Type B pancreatic cell (in vitro differentiated cells): ENCODE measurements around the gene DOCK1. TPM values are rescaled to one million over a fixed set of nuclear protein-coding genes. Genes with fewer than 3 reads are reported as not detected.

ENCODE experiments used
- DNase-seq: peaks from one replicate; pipeline ENCODE4 v3.0.0; 2021; ENCODE audit warnings: mixed read lengths; ENCODE audit not compliant: unreplicated experiment; ENCODE audit errors: extremely low spot score
- H3K27ac Mint-ChIP-seq: 2 replicates; pipeline ENCODE4 v1.8.0; 2021; ENCODE audit warnings: mild to moderate bottlenecking, mixed read lengths
- H3K27me3 Mint-ChIP-seq: 2 replicates; pipeline ENCODE4 v1.8.0; 2021; ENCODE audit warnings: mixed read lengths
- H3K36me3 Mint-ChIP-seq: 2 replicates; pipeline ENCODE4 v1.8.0; 2021; ENCODE audit warnings: mixed read lengths
- H3K4me1 Mint-ChIP-seq: one replicate; pipeline ENCODE4 v1.8.0; 2021; ENCODE audit warnings: mixed read lengths; ENCODE audit not compliant: unreplicated experiment
- H3K4me3 Mint-ChIP-seq: 2 replicates; pipeline ENCODE4 v1.8.0; 2021; ENCODE audit warnings: mild to moderate bottlenecking, mixed read lengths
- H3K9me3 Mint-ChIP-seq: 2 replicates; pipeline ENCODE4 v1.8.0; 2021; ENCODE audit warnings: mixed read lengths
- total RNA-seq: library from RNA; stranded (reverse); gene quantifications from 2 replicates; pipeline ENCODE4 v1.2.1, GENCODE V29; 2021; ENCODE audit warnings: low replicate concordance
- TF ChIP-seq, protein P1 (sequence below): fragments of 200-600 bp; sonication (generic); conservative IDR thresholded peaks from 2 replicates; pipeline ENCODE4 v1.5.0; 2021; ENCODE audit warnings: antibody characterized with exemption, mild to moderate bottlenecking

The DOCK1 gene
- total RNA-seq, 1 donor from 2014 or later = 67.4 TPM

GRCh38 chr10:127013211-127013656 lies 108.0 kb downstream of the DOCK1 start:
- no peak for DNase-seq

GRCh38 chr10:127013691-127014473 lies 108.7 kb downstream of the DOCK1 start:
- H3K4me3 Mint-ChIP-seq = no peak overlapping the region
- DNase-seq = no peak
- H3K27ac Mint-ChIP-seq = peak overlapping the region; percentile 42
- H3K4me1 Mint-ChIP-seq = peaks cover 33% of the 10 kb centered on the region
- no peaks in the 10 kb centered on the region for H3K27me3 Mint-ChIP-seq
- peaks cover 29% of the 10 kb centered on the region for H3K36me3 Mint-ChIP-seq
- H3K9me3 Mint-ChIP-seq = no peaks in the 10 kb centered on the region
- TF ChIP-seq, protein P1, sequence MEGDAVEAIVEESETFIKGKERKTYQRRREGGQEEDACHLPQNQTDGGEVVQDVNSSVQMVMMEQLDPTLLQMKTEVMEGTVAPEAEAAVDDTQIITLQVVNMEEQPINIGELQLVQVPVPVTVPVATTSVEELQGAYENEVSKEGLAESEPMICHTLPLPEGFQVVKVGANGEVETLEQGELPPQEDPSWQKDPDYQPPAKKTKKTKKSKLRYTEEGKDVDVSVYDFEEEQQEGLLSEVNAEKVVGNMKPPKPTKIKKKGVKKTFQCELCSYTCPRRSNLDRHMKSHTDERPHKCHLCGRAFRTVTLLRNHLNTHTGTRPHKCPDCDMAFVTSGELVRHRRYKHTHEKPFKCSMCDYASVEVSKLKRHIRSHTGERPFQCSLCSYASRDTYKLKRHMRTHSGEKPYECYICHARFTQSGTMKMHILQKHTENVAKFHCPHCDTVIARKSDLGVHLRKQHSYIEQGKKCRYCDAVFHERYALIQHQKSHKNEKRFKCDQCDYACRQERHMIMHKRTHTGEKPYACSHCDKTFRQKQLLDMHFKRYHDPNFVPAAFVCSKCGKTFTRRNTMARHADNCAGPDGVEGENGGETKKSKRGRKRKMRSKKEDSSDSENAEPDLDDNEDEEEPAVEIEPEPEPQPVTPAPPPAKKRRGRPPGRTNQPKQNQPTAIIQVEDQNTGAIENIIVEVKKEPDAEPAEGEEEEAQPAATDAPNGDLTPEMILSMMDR = no peak

More at GRCh38 chr10:127013211-127013656, 108.0 kb downstream of the DOCK1 start:
- TF ChIP-seq, protein P1 = no peak
- peaks cover 33% of the 10 kb centered on the region for H3K4me1 Mint-ChIP-seq
- peaks cover 29% of the 10 kb centered on the region for H3K36me3 Mint-ChIP-seq
- H3K27ac Mint-ChIP-seq = peak overlapping the region; percentile 42
- no peaks in the 10 kb centered on the region for H3K9me3 Mint-ChIP-seq
- no peak overlapping the region for H3K4me3 Mint-ChIP-seq
- H3K27me3 Mint-ChIP-seq = no peaks in the 10 kb centered on the region

GRCh38 chr10:127014671-127015070 lies 109.4 kb downstream of the DOCK1 start:
- Mint-ChIP-seq H3K27ac (no peak overlapping the region), H3K9me3 (no peaks in the 10 kb centered on the region), H3K36me3 (peaks cover 23% of the 10 kb centered on the region), H3K27me3 (no peaks in the 10 kb centered on the region), H3K4me1 (peaks cover 27% of the 10 kb centered on the region), H3K4me3 (no peak overlapping the region)
- TF ChIP-seq, protein P1 = no peak
- no peak for DNase-seq

DNA sequence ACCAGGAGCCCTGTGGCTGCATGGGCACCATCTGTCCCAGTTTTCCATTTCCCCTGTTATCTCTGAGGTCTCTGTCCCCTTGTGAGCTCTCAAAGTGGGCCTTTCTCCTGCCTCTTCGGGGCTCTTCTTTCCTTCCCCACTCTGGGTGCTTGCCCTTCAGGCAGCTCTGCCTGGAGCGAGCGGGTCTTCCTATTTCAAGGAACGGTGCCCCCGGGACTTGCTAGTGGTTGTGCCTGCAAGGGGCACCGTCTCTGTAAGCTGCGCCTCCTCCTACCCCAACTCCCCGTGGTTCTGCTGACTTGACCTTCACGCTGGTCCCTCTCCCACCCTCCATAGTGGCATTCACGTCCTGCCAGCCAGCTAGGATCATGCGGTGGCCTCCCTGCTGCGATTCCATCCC lies 110.1 kb downstream of the DOCK1 start:
- Mint-ChIP-seq H3K4me1 (peaks cover 27% of the 10 kb centered on the region), H3K27ac (no peak overlapping the region), H3K9me3 (no peaks in the 10 kb centered on the region), H3K27me3 (no peaks in the 10 kb centered on the region), H3K36me3 (peaks cover 23% of the 10 kb centered on the region), H3K4me3 (no peak overlapping the region)
- TF ChIP-seq, protein P1 = no peak
- DNase-seq = no peak

- TF ChIP-seq, protein P1 = no peak
- H3K9me3 Mint-ChIP-seq = no peaks in the 10 kb centered on the region
- DNase-seq = no peak
- no peak overlapping the region for H3K27ac Mint-ChIP-seq
- no peak overlapping the region for H3K4me3 Mint-ChIP-seq
- peaks cover 21% of the 10 kb centered on the region for H3K4me1 Mint-ChIP-seq
- peaks cover 18% of the 10 kb centered on the region for H3K36me3 Mint-ChIP-seq
- H3K27me3 Mint-ChIP-seq = no peaks in the 10 kb centered on the region
Measured at GRCh38 chr10:127016331-127016730, 111.1 kb downstream of the DOCK1 start.
